ENCODE data around the gene CDC42SE2.

Gene CDC42SE2

GRCh38 chr5:131318455-131318854 is 54.6 kb downstream of the CDC42SE2 start:
- Histone ChIP-seq H3K79me2 (ENCODE audit: insufficient read depth, low read length) (peaks cover 92% of the 10 kb centered on the region), H3K4me2 (ENCODE audit: low read length) (no peak overlapping the region), H4K20me1 (ENCODE audit: insufficient read depth, low read length) (no peaks in the 10 kb centered on the region; the same call in 1 of the 2 replicates), H3K9me2 (ENCODE audit: low read depth, low read length) (no peaks in the 10 kb centered on the region), H3K9ac (ENCODE audit: low read length) (no peak overlapping the region), H3K9me3 (ENCODE audit: low read length) (0 out of 2 replicates have a peak, but pooled peaks cover 3% of the 10 kb centered on the region), H3K36me3 (ENCODE audit: insufficient read depth, low read length) (peaks cover 70% of the 10 kb centered on the region), H3F3A (ENCODE audit: insufficient read depth, low read length) (no peaks in the 10 kb centered on the region), H3K4me3 (ENCODE audit: low read depth, low read length, poor library complexity, severe bottlenecking) (no peak overlapping the region), H3K27ac (ENCODE audit: low read depth, low read length, poor library complexity, severe bottlenecking) (no peak overlapping the region), H3K4me1 (ENCODE audit: insufficient read depth, low read length, severe bottlenecking) (no peaks in the 10 kb centered on the region), H2AFZ (ENCODE audit: low read length) (no peak overlapping the region), H3K27me3 (ENCODE audit: insufficient read depth, low read length) (no peaks in the 10 kb centered on the region)
- no peak for TF ChIP-seq CTCF (IDR thresholded peaks at IDR 0.05; ENCODE audit: low read length)
- no peak for TF ChIP-seq EZH2 (IDR thresholded peaks at IDR 0.05; ENCODE audit: borderline replicate concordance, low read length)

GRCh38 chr5:131321066-131321465 is 57.2 kb downstream of the CDC42SE2 start:
- Histone ChIP-seq H4K20me1 (ENCODE audit: insufficient read depth, low read length) (no peaks in the 10 kb centered on the region), H3K27ac (ENCODE audit: low read depth, low read length, poor library complexity, severe bottlenecking) (no peak overlapping the region), H3K79me2 (ENCODE audit: insufficient read depth, low read length) (peaks cover 92% of the 10 kb centered on the region)

GRCh38 chr5:131322926-131323325 is 59.1 kb downstream of the CDC42SE2 start:
- Histone ChIP-seq H3K79me2 (ENCODE audit: insufficient read depth, low read length) (peaks cover 92% of the 10 kb centered on the region), H3K9me3 (ENCODE audit: low read length) (0 out of 2 replicates have a peak, but pooled peaks cover 3% of the 10 kb centered on the region), H3K4me3 (ENCODE audit: low read depth, low read length, poor library complexity, severe bottlenecking) (no peak overlapping the region), H3K9me2 (ENCODE audit: low read depth, low read length) (no peaks in the 10 kb centered on the region), H3F3A (ENCODE audit: insufficient read depth, low read length) (no peaks in the 10 kb centered on the region), H3K27ac (ENCODE audit: low read depth, low read length, poor library complexity, severe bottlenecking) (no peak overlapping the region), H3K4me1 (ENCODE audit: insufficient read depth, low read length, severe bottlenecking) (no peaks in the 10 kb centered on the region), H4K20me1 (ENCODE audit: insufficient read depth, low read length) (no peaks in the 10 kb centered on the region), H2AFZ (ENCODE audit: low read length) (no peak overlapping the region), H3K4me2 (ENCODE audit: low read length) (no peak overlapping the region), H3K9ac (ENCODE audit: low read length) (no peak overlapping the region), H3K36me3 (ENCODE audit: insufficient read depth, low read length) (peaks cover 57% of the 10 kb centered on the region), H3K27me3 (ENCODE audit: insufficient read depth, low read length) (no peaks in the 10 kb centered on the region)
- no peak for TF ChIP-seq CTCF (IDR thresholded peaks at IDR 0.05; ENCODE audit: low read length)
- TF ChIP-seq EZH2 (IDR thresholded peaks at IDR 0.05; ENCODE audit: borderline replicate concordance, low read length), result no peak

More at GRCh38 chr5:131321066-131321465, 57.2 kb downstream of the CDC42SE2 start:
- Histone ChIP-seq H3K9ac (ENCODE audit: low read length) (no peak overlapping the region), H3F3A (ENCODE audit: insufficient read depth, low read length) (no peaks in the 10 kb centered on the region), H3K9me3 (ENCODE audit: low read length) (0 out of 2 replicates have a peak, but pooled peaks cover 3% of the 10 kb centered on the region), H3K9me2 (ENCODE audit: low read depth, low read length) (no peaks in the 10 kb centered on the region), H3K4me1 (ENCODE audit: insufficient read depth, low read length, severe bottlenecking) (no peaks in the 10 kb centered on the region), H3K36me3 (ENCODE audit: insufficient read depth, low read length) (peaks cover 62% of the 10 kb centered on the region), H3K4me2 (ENCODE audit: low read length) (no peak overlapping the region), H2AFZ (ENCODE audit: low read length) (no peak overlapping the region), H3K4me3 (ENCODE audit: low read depth, low read length, poor library complexity, severe bottlenecking) (no peak overlapping the region), H3K27me3 (ENCODE audit: insufficient read depth, low read length) (no peaks in the 10 kb centered on the region)
- TF ChIP-seq CTCF (IDR thresholded peaks at IDR 0.05; ENCODE audit: low read length) (no peak), EZH2 (IDR thresholded peaks at IDR 0.05; ENCODE audit: borderline replicate concordance, low read length) (no peak)

Data from OCI-LY1 (cell line).